GM12875 (cell line): ENCODE results near the gene MAP3K3.

Source experiments
- H3K4me3 ChIP-seq: one replicate; pipeline ENCODE4 v1.5.1; 2011; ENCODE audit warnings: low read depth, low read length, control low read depth
- TF ChIP-seq, protein P1 (sequence below): IDR thresholded peaks from 2 replicates; pipeline ENCODE4 v1.5.1; 2011; ENCODE audit warnings: low read depth, mild to moderate bottlenecking, control low read depth, inconsistent platforms, low read length, moderate library complexity, borderline replicate concordance; ENCODE audit not compliant: insufficient read depth

MAP3K3 gene

GRCh38 chr17:63680700-63681099 lies 58.5 kb downstream of the MAP3K3 start:
- H3K4me3 ChIP-seq = no peak overlapping the region
- TF ChIP-seq, protein P1, sequence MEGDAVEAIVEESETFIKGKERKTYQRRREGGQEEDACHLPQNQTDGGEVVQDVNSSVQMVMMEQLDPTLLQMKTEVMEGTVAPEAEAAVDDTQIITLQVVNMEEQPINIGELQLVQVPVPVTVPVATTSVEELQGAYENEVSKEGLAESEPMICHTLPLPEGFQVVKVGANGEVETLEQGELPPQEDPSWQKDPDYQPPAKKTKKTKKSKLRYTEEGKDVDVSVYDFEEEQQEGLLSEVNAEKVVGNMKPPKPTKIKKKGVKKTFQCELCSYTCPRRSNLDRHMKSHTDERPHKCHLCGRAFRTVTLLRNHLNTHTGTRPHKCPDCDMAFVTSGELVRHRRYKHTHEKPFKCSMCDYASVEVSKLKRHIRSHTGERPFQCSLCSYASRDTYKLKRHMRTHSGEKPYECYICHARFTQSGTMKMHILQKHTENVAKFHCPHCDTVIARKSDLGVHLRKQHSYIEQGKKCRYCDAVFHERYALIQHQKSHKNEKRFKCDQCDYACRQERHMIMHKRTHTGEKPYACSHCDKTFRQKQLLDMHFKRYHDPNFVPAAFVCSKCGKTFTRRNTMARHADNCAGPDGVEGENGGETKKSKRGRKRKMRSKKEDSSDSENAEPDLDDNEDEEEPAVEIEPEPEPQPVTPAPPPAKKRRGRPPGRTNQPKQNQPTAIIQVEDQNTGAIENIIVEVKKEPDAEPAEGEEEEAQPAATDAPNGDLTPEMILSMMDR = no peak

- TF ChIP-seq, protein P1 = no peak
- no peak overlapping the region for H3K4me3 ChIP-seq
Measured at GRCh38 chr17:63681530-63681929, 59.3 kb downstream of the MAP3K3 start.

DNA sequence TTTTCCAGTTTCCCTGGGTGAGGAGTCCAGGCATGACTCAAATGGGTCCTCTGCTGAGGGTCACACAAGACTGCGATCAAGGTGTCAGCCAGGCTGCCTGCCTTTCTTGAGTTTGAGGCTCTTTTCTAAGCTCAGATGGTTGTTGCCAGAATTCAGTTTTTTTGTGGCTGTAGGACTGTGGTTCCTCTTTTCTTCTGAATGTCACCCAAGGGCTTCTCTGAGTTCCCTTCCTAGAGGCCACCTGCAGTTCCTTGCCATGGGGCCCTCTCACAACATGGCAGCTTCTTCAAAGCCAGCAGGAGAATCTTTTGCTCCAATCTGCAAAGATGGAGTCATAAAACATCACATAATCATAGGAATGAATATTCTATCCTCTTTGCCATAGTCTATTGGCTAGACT lies 60.2 kb downstream of the MAP3K3 start:
- TF ChIP-seq, protein P1 = no peak

GRCh38 chr17:63682981-63683380 lies 60.8 kb downstream of the MAP3K3 start:
- H3K4me3 ChIP-seq = no peak overlapping the region
- TF ChIP-seq, protein P1 = no peak

More for the DNA sequence above, 60.2 kb downstream of the MAP3K3 start:
- H3K4me3 ChIP-seq = no peak overlapping the region

- no peak overlapping the region for H3K4me3 ChIP-seq
- TF ChIP-seq, protein P1 = no peak
Measured at GRCh38 chr17:63685041-63685440, 62.8 kb downstream of the MAP3K3 start.

DNA sequence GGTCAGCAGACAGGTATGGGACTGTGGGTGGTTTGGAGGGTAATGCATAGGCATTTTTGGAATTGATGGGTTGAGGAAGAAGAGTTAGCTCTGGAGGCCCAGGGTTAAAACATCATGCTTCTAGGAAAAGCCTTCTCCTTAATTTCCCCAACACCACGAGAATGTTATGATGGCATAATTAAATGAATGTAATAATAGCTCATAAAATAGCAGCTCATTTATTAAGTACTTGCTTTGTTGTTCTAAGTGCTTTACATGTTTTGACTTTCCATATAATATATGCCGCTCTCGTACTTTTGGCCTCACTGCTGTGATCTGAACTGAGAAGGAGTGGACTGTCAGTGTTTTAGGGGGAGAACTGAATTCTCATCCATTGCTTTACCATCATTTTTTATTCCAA lies 63.4 kb downstream of the MAP3K3 start:
- TF ChIP-seq, protein P1 = no peak
- H3K4me3 ChIP-seq = no peak overlapping the region

DNA sequence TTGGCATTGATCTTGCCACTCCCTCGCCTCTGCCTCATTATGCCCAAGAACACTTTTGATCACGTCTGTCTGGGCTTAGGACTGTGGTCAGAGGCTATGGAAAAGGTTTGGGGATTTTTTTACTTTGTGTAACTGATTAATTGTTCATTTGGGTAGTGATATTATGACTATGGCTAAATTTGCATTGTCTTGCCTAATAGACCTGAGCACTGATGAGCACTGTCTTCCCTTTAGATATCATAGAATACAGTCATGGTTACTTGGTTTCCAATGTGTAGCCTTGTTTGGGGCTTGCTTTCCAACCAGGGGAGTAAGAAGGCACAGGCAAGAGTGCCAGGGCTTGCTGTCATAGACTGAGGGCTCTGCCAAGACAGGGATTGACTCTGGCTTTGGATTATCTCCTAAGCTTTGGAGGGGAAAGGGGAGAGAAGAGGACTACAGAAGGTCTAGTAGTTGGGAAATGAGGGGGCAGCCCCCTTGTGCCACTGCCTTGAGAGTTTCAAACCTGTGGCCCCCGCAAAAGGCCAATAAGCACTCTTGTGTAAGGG lies 64.0 kb downstream of the MAP3K3 start:
- H3K4me3 ChIP-seq = no peak overlapping the region
- TF ChIP-seq, protein P1 = no peak
